HuH-7.5 (cell line): ENCODE results near the gene RLIM.

Source experiments
- DNase-seq: peaks from one replicate; pipeline ENCODE4 v3.0.0; 2011; ENCODE audit warnings: low spot score

Gene RLIM

DNA sequence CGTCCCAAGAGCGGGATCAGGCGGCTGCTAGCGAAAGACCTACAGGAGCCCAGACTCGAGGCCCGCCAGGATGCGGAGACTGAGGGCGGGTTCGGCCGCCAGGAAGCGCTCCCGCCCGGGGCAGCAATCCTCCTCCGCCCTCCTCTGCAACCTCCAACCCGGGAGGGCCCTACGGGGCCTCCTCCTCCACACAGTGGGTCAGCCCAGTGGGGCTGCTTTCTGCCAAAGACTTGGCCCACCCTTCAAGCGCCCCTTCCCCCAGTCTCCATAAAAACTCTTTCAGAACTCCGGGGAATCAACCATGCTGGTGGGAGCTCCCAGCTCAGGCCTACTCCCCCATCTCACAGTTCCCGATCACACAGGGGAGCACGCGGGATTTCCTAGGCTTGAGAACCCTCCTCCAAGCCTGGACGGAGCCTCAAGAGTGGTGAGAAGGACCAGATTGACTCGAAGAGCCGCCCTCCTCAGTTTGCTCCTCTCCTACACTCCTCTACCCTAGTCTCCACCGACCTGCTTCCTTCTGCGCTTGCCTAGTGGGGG lies 77.5 kb downstream of the RLIM start:
- no peak for DNase-seq

DNA sequence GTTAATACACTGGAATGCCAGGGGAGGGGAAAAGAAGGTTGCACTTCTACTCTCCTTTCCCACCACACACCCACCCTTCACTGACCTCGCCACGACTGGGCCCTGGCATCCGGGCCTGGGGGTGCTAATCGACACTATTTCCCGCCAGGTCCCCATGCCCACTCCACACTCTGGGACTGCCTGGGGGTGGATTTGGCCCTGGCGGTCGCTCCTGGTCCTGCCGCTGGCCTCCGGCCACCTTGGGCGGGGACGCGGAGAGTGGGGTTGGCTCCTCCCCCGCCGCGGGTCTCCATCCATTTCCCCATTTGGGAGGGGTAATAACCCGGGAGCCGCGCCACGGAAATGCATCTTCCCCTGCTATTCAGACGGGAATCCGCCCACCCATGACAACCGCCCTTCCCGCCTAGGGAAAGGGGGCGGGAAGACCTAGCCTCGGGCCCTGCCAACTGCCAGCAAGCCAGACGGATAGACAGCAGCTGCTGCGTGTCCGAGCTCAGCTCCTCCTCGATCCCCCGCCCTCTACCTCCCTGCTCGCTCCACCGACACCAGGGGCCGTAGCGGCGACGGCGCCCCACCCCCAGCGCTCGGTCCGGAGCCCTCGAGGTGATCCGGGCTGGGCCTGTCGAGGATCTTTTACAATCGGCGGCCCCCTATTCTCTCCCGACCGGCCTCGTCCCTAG lies 78.1 kb downstream of the RLIM start:
- DNase-seq = peak; percentile 19

DNA sequence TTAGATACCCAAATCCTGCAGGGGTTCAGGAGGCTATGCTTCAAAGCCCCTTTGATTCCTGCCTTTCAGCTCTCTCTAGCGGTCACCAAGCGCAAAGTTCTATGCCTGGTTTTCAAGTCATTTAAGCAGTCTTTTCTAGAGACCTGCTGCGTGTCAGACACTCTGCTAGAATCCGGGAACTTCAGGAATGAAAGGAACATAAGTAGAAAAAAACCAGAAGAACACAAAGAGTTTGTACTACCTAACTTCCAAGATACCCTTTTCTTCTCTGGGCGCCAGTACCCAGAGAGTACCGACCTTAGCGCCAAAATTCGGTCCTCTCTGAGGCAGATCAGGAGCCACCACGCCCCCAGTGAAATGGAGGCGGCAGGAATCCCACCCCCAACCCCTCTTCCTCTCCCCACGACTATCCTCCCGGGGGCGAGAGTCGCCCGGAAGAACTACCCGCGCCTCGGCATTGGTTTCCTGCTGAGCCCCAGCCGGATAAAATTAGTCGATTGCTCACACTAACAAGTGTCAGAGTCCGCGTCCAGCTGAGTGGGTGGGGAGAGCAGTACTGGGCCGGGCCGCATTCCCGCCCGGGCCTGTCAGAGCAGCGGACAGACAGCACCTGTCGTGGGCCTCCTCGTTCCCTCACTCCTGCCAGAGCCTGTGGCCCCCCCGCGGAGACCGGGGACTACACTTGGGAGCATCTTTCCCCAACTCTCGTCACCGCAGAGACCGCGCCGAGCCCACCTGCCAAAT lies 78.8 kb downstream of the RLIM start:
- no peak for DNase-seq
